ENCODE results near the gene MAML2.

DNA sequence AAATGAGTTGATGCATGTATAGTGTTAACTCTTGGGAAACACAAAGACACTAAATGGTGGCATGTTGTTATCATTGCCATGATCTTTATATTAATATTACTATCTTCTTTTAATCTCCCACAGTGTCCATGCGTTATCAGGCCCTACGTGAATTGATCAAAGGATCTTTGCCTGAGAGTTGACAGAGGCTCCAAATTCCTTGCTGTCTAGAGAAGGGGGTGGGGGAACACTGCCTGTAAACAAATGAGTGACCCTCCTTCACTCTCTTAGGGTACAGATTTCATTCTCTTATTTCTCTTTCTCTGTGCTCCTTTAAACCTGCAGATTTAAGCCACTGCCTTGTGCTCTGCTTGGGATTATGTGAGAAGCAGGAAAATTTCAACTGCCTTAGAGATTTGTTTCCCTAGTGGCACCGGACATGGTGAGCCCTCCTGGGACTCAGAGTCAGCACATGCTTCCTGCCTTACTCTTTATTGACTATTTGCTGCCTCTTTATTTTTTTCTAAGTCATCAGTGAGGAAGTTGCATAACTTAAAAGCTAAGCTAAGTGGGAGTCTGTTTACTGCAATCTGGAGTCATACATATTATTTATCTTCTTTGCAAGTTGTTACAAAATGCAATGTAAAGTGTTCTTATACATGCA, 122.9 kb downstream of the MAML2 start:
- no peak for TF ChIP-seq RCOR1 (IDR thresholded peaks at IDR 0.05; ENCODE audit: low read length)
- TF ChIP-seq, protein P1, sequence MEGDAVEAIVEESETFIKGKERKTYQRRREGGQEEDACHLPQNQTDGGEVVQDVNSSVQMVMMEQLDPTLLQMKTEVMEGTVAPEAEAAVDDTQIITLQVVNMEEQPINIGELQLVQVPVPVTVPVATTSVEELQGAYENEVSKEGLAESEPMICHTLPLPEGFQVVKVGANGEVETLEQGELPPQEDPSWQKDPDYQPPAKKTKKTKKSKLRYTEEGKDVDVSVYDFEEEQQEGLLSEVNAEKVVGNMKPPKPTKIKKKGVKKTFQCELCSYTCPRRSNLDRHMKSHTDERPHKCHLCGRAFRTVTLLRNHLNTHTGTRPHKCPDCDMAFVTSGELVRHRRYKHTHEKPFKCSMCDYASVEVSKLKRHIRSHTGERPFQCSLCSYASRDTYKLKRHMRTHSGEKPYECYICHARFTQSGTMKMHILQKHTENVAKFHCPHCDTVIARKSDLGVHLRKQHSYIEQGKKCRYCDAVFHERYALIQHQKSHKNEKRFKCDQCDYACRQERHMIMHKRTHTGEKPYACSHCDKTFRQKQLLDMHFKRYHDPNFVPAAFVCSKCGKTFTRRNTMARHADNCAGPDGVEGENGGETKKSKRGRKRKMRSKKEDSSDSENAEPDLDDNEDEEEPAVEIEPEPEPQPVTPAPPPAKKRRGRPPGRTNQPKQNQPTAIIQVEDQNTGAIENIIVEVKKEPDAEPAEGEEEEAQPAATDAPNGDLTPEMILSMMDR (IDR thresholded peaks at IDR 0.05): no peak

Data from SK-N-SH (cell line).